Sigmoid colon (tissue), 7 donors: Measurements from ENCODE around the gene GJA1. TPM values are rescaled to one million over a fixed set of nuclear protein-coding genes. Genes with fewer than 3 reads are reported as not detected.
"Not testable (repeated sequence)": the region's sequence is repeated elsewhere in the genome, so short reads cannot be mapped to it uniquely, and the experiment has no call there.

Source experiments
- DNase-seq: peaks from one replicate; pipeline ENCODE4 v3.0.0-alpha.2; 2019
- H3K27ac ChIP-seq, 4 donors: fragments of 200-600 bp; sonication (generic); one replicate each; pipeline ENCODE4 v1.5.1; 2016 to 2019; ENCODE audit warnings: mild to moderate bottlenecking in 1 of 4
- H3K27me3 ChIP-seq, 3 donors: fragments of 200-600 bp; sonication (generic); one replicate each; pipeline ENCODE4 v1.5.1; 2019; ENCODE audit warnings: mild to moderate bottlenecking in 1 of 3
- H3K36me3 ChIP-seq, 4 donors: fragments of 200-600 bp; sonication (generic); one replicate each; pipeline ENCODE4 v1.5.1; 2016 to 2019
- H3K4me1 ChIP-seq, 4 donors: fragments of 200-600 bp; sonication (generic); one replicate each; pipeline ENCODE4 v1.5.1; 2017 to 2019
- H3K4me3 ChIP-seq, 4 donors: fragments of 200-600 bp; sonication (generic); one replicate each; pipeline ENCODE4 v1.5.1; 2017 to 2019; ENCODE audit warnings: mild to moderate bottlenecking in 2 of 4, moderate library complexity in 1 of 4
- H3K9me3 ChIP-seq, 4 donors: fragments of 200-600 bp in 3 of 4; sonication (generic) in 3 of 4; one replicate each; pipeline versions ENCODE4 v1.5.1 to v1.6.1; 2013 to 2019
- EP300 ChIP-seq, 4 donors: sonication (generic); formaldehyde crosslinking; IDR thresholded peaks; one replicate each; pipeline ENCODE4 v1.6.1; 2017; ENCODE audit warnings: antibody characterized with exemption in 4 of 4
- POLR2A ChIP-seq, 2 donors: fragments of 450-650 bp; IDR thresholded peaks; one replicate each; pipeline ENCODE4 v1.6.1; 2016; ENCODE audit warnings: antibody characterized with exemption in 2 of 2, mild to moderate bottlenecking in 2 of 2, moderate library complexity in 2 of 2
- POLR2AphosphoS5 ChIP-seq, 4 donors: sonication (generic); formaldehyde crosslinking; IDR thresholded peaks; one replicate each; pipeline ENCODE4 v1.6.1; 2017; ENCODE audit warnings: antibody characterized with exemption in 4 of 4
- whole genome bisulfite sequencing, 2 donors: extraction: QIAGEN DNeasy Blood & Tissue Kit; methylation state at CpG; one replicate each; pipeline ENCODE4 v1.1.7; 2013; 5-methylcytosine and 5-hydroxymethylcytosine counted together
- intact Hi-C: fragments of 100-400 bp; cut with DNase I; formaldehyde crosslinking; loops from one replicate; pipeline ENCODE4 v1.15.1; 2023
- polyA plus RNA-seq, 3 donors: library from polyadenylated mRNA; stranded (reverse); fragments of 200-250 nt; gene quantifications; one replicate each; pipeline ENCODE4 v1.2.3, GENCODE V29; 2013
- total RNA-seq, 4 donors: library from RNA; depleted of rRNA; stranded (reverse); fragments of >200 nt; gene quantifications; one replicate each; pipeline ENCODE4 v1.1.0, GENCODE V29; 2016
- TF ChIP-seq, protein P1 (sequence below), 4 experiments: fragments of 450-650 bp in 3 of 4; fragments of 200-600 bp in 1 of 4; IDR thresholded peaks; one replicate each; pipeline ENCODE4 v1.5.1; 2016 to 2019; ENCODE audit warnings: antibody characterized with exemption in 4 of 4, mild to moderate bottlenecking in 3 of 4, moderate library complexity in 2 of 4
- donor health status: healthy with polysubstance abuse.
- donor health status: Bipolar disorder and iron deficiency.
- donor health status: healthy.

Gene GJA1
- total and polyA plus RNA-seq, 7 donors, result 3.0 to 24.0 (median 15.0) TPM

DNA sequence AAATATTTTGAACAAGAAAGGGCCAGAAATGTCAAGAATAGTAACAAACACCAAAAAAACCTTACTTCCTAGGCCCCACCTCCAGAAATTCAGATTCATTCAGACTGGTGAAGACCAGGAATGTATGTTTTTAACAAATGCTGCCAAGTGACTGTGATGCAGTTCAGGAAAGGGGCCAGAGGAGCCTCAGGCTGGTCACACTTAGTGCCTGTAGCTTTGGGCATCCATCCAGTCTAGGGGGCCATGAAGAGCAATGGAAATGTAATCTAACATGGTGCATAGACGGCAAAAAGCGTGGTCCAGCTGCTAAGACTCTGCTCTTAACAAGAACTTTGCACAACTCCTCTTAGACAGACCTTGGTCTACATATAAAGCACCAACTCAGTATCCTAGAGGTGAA, 7.1 kb downstream of the GJA1 start:
- DNase-seq, result no peak
- peak overlapping the region in 1 of 4 donors; percentile 93 for H3K27ac ChIP-seq
- TF ChIP-seq EP300 (IDR thresholded peaks at IDR 0.05) (no peak), POLR2A (IDR thresholded peaks at IDR 0.05) (no peak), POLR2AphosphoS5 (IDR thresholded peaks at IDR 0.05) (no peak)
- TF ChIP-seq, protein P1, sequence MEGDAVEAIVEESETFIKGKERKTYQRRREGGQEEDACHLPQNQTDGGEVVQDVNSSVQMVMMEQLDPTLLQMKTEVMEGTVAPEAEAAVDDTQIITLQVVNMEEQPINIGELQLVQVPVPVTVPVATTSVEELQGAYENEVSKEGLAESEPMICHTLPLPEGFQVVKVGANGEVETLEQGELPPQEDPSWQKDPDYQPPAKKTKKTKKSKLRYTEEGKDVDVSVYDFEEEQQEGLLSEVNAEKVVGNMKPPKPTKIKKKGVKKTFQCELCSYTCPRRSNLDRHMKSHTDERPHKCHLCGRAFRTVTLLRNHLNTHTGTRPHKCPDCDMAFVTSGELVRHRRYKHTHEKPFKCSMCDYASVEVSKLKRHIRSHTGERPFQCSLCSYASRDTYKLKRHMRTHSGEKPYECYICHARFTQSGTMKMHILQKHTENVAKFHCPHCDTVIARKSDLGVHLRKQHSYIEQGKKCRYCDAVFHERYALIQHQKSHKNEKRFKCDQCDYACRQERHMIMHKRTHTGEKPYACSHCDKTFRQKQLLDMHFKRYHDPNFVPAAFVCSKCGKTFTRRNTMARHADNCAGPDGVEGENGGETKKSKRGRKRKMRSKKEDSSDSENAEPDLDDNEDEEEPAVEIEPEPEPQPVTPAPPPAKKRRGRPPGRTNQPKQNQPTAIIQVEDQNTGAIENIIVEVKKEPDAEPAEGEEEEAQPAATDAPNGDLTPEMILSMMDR (IDR thresholded peaks at IDR 0.05), result no peak
- intact Hi-C loops, result loop anchor here (5.0 kb wide), 1 partner anchor 80 kb away; no protein-coding TSS in a partner anchor
- H3K9me3 ChIP-seq, result no peaks in the 10 kb centered on the region
- peaks cover 0 to 2% (median 0%) of the 10 kb centered on the region in 4 donors for H3K36me3 ChIP-seq
- H3K27me3 ChIP-seq, result peaks cover 0 to 17% (median 5%) of the 10 kb centered on the region in 3 donors
- H3K4me3 ChIP-seq, result no peak overlapping the region
- 54 to 65% methylated on average over 2 of the region's 2 CpGs for WGBS, 2 donors
- H3K4me1 ChIP-seq, result peaks cover 0 to 4% (median 2%) of the 10 kb centered on the region in 4 donors

- H3K4me3 ChIP-seq, result no peak overlapping the region
- no peaks in the 10 kb centered on the region for H3K9me3 ChIP-seq
- DNase-seq, result no peak
- TF ChIP-seq POLR2A (IDR thresholded peaks at IDR 0.05) (no peak), EP300 (IDR thresholded peaks at IDR 0.05) (no peak), POLR2AphosphoS5 (IDR thresholded peaks at IDR 0.05) (no peak)
- TF ChIP-seq, protein P1 (IDR thresholded peaks at IDR 0.05), result no peak
- peaks cover 0 to 4% (median 0%) of the 10 kb centered on the region in 4 donors for H3K36me3 ChIP-seq
- H3K27me3 ChIP-seq, result peaks cover 0 to 5% (median 0%) of the 10 kb centered on the region in 3 donors
- intact Hi-C loops, result loop anchor here (5.0 kb wide), 1 partner anchor 78 kb away; no protein-coding TSS in a partner anchor
- no peaks in the 10 kb centered on the region for H3K4me1 ChIP-seq
- 52 to 63% methylated on average over 3 of the region's 3 CpGs for WGBS, 2 donors
- H3K27ac ChIP-seq, result peak overlapping the region in 1 of 4 donors; percentile 30
These were observed 8.6 kb downstream of the GJA1 start for GRCh38 chr6:121443971-121444541.

DNA sequence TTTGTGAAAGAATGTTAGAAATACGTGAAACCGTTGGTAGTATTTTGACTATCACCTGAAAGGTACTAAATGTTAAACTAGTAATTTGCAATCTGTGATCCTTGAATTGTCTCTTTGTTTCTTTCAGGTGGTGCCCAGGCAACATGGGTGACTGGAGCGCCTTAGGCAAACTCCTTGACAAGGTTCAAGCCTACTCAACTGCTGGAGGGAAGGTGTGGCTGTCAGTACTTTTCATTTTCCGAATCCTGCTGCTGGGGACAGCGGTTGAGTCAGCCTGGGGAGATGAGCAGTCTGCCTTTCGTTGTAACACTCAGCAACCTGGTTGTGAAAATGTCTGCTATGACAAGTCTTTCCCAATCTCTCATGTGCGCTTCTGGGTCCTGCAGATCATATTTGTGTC, 11.3 kb downstream of the GJA1 start:
- intact Hi-C loops, H3K4me3 ChIP-seq, H3K4me1 ChIP-seq, H3K27me3 ChIP-seq, H3K36me3 ChIP-seq, H3K9me3 ChIP-seq, H3K27ac ChIP-seq, DNase-seq: not testable (repeated sequence)
- 90% methylated on average over 7 of the region's 7 CpGs for WGBS, 2 donors

DNA sequence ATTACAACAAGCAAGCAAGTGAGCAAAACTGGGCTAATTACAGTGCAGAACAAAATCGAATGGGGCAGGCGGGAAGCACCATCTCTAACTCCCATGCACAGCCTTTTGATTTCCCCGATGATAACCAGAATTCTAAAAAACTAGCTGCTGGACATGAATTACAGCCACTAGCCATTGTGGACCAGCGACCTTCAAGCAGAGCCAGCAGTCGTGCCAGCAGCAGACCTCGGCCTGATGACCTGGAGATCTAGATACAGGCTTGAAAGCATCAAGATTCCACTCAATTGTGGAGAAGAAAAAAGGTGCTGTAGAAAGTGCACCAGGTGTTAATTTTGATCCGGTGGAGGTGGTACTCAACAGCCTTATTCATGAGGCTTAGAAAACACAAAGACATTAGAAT, 12.3 kb downstream of the GJA1 start:
- intact Hi-C loops, DNase-seq, H3K27me3 ChIP-seq, H3K4me3 ChIP-seq, H3K27ac ChIP-seq, H3K4me1 ChIP-seq, H3K36me3 ChIP-seq, H3K9me3 ChIP-seq: not testable (repeated sequence)
- 92% methylated on average over 7 of the region's 7 CpGs for WGBS, 2 donors

GRCh38 chr6:121448528-121448927, 13.1 kb downstream of the GJA1 start:
- H3K36me3 ChIP-seq, intact Hi-C loops: not testable (repeated sequence)
- 80% methylated on average over 2 of the region's 2 CpGs for WGBS, 2 donors

GRCh38 chr6:121449331-121449730, 13.9 kb downstream of the GJA1 start:
- DNase-seq, result no peak
- H3K36me3 ChIP-seq, result peaks cover 0 to 4% (median 0%) of the 10 kb centered on the region in 4 donors
- H3K4me3 ChIP-seq, result no peak overlapping the region
- no peak overlapping the region for H3K27ac ChIP-seq
- H3K4me1 ChIP-seq, result no peaks in the 10 kb centered on the region
- TF ChIP-seq, protein P1 (IDR thresholded peaks at IDR 0.05), result no peak
- TF ChIP-seq POLR2AphosphoS5 (IDR thresholded peaks at IDR 0.05), result no peak
- H3K27me3 ChIP-seq, result no peaks in the 10 kb centered on the region
- WGBS, 2 donors, result 82 to 85% methylated on average over 1 of the region's 1 CpG
- intact Hi-C loops, result no loop called here
- H3K9me3 ChIP-seq, result no peaks in the 10 kb centered on the region

More at GRCh38 chr6:121448528-121448927, 13.1 kb downstream of the GJA1 start:
- H3K4me1 ChIP-seq, H3K9me3 ChIP-seq, H3K27ac ChIP-seq, H3K27me3 ChIP-seq, H3K4me3 ChIP-seq, DNase-seq: not testable (repeated sequence)
